ENCODE measurements around the gene ASTN2.

ASTN2 gene

GRCh38 chr9:116964258-116964657 lies 450.6 kb downstream of the ASTN2 start:
- no peaks in the 10 kb centered on the region for H3K27me3 ChIP-seq
- intact Hi-C loops (cut with DNase I; ENCODE audit: low total_unique reads), result no loop called here
- H3K4me3 ChIP-seq, result no peak overlapping the region
- H3K27ac ChIP-seq, result no peak overlapping the region
- TF ChIP-seq CTCF (IDR thresholded peaks at IDR 0.05), result no peak
- no peaks in the 10 kb centered on the region for H3K36me3 ChIP-seq
- DNase-seq, result no peak
- H3K9me3 ChIP-seq, result no peaks in the 10 kb centered on the region
- H3K4me1 ChIP-seq, result peaks cover 0 to 9% (median 3%) of the 10 kb centered on the region in 4 donors

- Histone ChIP-seq H3K4me3 (no peak overlapping the region), H3K4me1 (peaks cover 0 to 21% (median 3%) of the 10 kb centered on the region in 4 donors), H3K27ac (no peak overlapping the region), H3K9me3 (no peaks in the 10 kb centered on the region), H3K27me3 (no peaks in the 10 kb centered on the region), H3K36me3 (no peaks in the 10 kb centered on the region)
- no peak for TF ChIP-seq CTCF (IDR thresholded peaks at IDR 0.05)
- intact Hi-C loops (cut with DNase I; ENCODE audit: low total_unique reads), result no loop called here
- DNase-seq, result no peak
These were observed 455.0 kb downstream of the ASTN2 start for GRCh38 chr9:116959809-116960208.

- TF ChIP-seq CTCF (IDR thresholded peaks at IDR 0.05), result no peak
- intact Hi-C loops (cut with DNase I; ENCODE audit: low total_unique reads), result no loop called here
- H3K36me3 ChIP-seq, result no peaks in the 10 kb centered on the region
- no peak overlapping the region for H3K4me3 ChIP-seq
- H3K27me3 ChIP-seq, result no peaks in the 10 kb centered on the region
- no peak for DNase-seq
- H3K4me1 ChIP-seq, result peaks cover 0 to 21% (median 3%) of the 10 kb centered on the region in 4 donors
- H3K27ac ChIP-seq, result no peak overlapping the region
- H3K9me3 ChIP-seq, result no peaks in the 10 kb centered on the region
These were observed 456.0 kb downstream of the ASTN2 start for GRCh38 chr9:116958881-116959280.

GRCh38 chr9:116954731-116955130 lies 460.1 kb downstream of the ASTN2 start:
- DNase-seq, result no peak
- no peak overlapping the region for H3K4me3 ChIP-seq
- no peak overlapping the region for H3K27ac ChIP-seq
- H3K36me3 ChIP-seq, result no peaks in the 10 kb centered on the region
- no peaks in the 10 kb centered on the region for H3K9me3 ChIP-seq
- H3K4me1 ChIP-seq, result peaks cover 0 to 40% (median 1%) of the 10 kb centered on the region in 4 donors
- intact Hi-C loops (cut with DNase I; ENCODE audit: low total_unique reads), result no loop called here
- no peaks in the 10 kb centered on the region for H3K27me3 ChIP-seq
- no peak for TF ChIP-seq CTCF (IDR thresholded peaks at IDR 0.05)

DNA sequence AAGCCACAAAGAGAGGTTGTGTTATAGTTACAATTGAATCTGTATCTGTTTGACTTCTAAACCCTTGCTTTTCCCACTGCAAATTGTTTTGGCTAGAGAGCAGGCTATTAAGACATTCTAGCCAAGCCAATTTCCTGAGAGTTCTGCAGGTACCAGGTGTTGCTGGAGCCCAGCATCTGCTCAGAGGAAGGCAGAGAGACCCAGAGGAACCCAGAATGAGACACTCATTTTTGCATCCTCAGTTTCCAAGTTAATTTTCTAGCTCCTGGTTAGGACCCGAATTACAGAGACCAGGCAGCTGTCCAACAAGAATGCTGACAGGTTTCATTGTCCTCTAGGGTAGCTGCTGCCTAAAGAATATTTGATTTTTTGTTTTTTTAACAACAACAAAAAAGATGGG lies 461.6 kb downstream of the ASTN2 start:
- Histone ChIP-seq H3K4me1 (peaks cover 0 to 37% (median 0%) of the 10 kb centered on the region in 4 donors), H3K27me3 (no peaks in the 10 kb centered on the region), H3K9me3 (no peaks in the 10 kb centered on the region), H3K27ac (no peak overlapping the region), H3K4me3 (no peak overlapping the region), H3K36me3 (no peaks in the 10 kb centered on the region)
- intact Hi-C loops (cut with DNase I; ENCODE audit: low total_unique reads), result no loop called here
- no peak for TF ChIP-seq CTCF (IDR thresholded peaks at IDR 0.05)
- DNase-seq, result no peak

DNA sequence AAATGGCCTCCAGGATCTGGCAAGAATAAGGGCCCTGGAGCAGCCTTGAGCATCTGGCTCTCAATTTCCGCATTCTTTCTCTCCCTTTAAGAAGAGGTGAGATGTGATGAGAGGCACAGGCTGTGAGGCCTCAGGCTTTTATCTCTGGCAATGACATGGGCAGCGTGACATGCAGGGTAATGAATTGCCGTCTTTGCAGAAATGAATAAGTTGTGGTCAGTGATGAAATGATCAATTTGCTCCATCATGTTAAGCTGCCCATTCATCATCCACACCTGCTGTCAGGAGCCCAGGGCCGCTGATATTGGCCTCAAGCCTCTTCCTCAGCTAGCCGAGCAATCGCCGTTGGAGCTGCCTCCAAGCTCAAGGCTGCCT lies 462.4 kb downstream of the ASTN2 start:
- Histone ChIP-seq H3K4me1 (peaks cover 0 to 42% (median 0%) of the 10 kb centered on the region in 4 donors), H3K27me3 (no peaks in the 10 kb centered on the region), H3K9me3 (no peaks in the 10 kb centered on the region), H3K27ac (no peak overlapping the region), H3K36me3 (no peaks in the 10 kb centered on the region), H3K4me3 (no peak overlapping the region)
- no peak for DNase-seq
- no peak for TF ChIP-seq CTCF (IDR thresholded peaks at IDR 0.05)
- intact Hi-C loops (cut with DNase I; ENCODE audit: low total_unique reads), result no loop called here
